ENCODE data around the gene TMEM178B. TPM values are rescaled to one million over a fixed set of nuclear protein-coding genes. Genes with fewer than 3 reads are reported as not detected.

Gene TMEM178B
- total and polyA plus RNA-seq, 2 of the 13 experiments (the other 11 are each of a cell fraction or from before 2014, with no cell fraction given) = 0.01 to 0.02 TPM

DNA sequence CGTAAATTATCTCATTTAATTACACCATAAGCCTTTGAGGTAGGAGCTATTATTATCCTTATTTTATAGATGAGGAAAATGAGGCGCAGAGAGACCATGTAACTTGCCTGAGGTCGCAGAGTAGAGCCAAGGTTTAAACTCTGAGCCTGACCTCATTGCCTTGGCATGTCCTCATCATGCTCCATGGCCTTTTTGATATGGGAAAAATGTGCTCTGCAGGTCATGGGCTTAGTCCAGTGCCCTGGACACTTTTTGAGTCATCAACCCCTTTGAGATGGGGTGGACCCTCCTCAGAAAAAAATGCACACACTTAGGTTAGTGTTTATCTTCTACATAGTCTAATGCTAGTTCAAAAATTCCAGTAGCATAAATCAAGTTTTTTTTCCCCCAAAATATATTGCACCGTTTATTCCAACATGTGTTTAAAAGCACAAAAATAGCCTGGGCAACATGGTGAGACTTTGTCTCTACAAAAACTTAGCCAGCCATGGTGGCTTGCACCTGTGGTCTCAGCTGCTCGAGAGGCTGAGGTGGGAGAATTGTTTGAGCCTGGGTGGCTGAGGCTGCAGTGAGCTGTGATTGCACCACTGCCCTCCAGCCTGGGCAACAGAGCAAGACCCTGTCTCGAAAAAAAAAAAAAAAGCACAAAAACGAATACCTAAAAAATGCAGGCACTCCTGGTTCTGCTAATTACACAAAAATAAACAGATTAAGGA lies 28.6 kb upstream of the TMEM178B start (continued):
- TF ChIP-seq MBNL3 (CRISPR knock-in tag; conservative IDR thresholded peaks at IDR 0.05) (no peak), ZNF331 (CRISPR knock-in tag; IDR thresholded peaks at IDR 0.05) (no peak), ZNF274 (CRISPR knock-in tag; IDR thresholded peaks at IDR 0.05) (no peak), MEIS2 (CRISPR knock-in tag; IDR thresholded peaks at IDR 0.05) (no peak), ZNF33A (CRISPR knock-in tag; IDR thresholded peaks at IDR 0.05; ENCODE audit: borderline replicate concordance) (no peak), ATF7 (IDR thresholded peaks at IDR 0.05) (no peak), ATF7 (CRISPR knock-in tag; IDR thresholded peaks at IDR 0.05) (no peak), ELF3 (CRISPR knock-in tag; IDR thresholded peaks at IDR 0.05) (no peak), ZNF570 (CRISPR knock-in tag; IDR thresholded peaks at IDR 0.05; ENCODE audit: borderline replicate concordance) (no peak), SMYD3 (CRISPR knock-in tag; IDR thresholded peaks at IDR 0.05) (no peak)
- TF ChIP-seq, protein P1, sequence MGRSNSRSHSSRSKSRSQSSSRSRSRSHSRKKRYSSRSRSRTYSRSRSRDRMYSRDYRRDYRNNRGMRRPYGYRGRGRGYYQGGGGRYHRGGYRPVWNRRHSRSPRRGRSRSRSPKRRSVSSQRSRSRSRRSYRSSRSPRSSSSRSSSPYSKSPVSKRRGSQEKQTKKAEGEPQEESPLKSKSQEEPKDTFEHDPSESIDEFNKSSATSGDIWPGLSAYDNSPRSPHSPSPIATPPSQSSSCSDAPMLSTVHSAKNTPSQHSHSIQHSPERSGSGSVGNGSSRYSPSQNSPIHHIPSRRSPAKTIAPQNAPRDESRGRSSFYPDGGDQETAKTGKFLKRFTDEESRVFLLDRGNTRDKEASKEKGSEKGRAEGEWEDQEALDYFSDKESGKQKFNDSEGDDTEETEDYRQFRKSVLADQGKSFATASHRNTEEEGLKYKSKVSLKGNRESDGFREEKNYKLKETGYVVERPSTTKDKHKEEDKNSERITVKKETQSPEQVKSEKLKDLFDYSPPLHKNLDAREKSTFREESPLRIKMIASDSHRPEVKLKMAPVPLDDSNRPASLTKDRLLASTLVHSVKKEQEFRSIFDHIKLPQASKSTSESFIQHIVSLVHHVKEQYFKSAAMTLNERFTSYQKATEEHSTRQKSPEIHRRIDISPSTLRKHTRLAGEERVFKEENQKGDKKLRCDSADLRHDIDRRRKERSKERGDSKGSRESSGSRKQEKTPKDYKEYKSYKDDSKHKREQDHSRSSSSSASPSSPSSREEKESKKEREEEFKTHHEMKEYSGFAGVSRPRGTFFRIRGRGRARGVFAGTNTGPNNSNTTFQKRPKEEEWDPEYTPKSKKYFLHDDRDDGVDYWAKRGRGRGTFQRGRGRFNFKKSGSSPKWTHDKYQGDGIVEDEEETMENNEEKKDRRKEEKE (IDR thresholded peaks at IDR 0.05) = no peak

Data from HepG2 (cell line).